ENCODE results near the gene ADAMTSL2.

Gene ADAMTSL2

GRCh38 chr9:133591116-133591910, 56.8 kb downstream of the ADAMTSL2 start:
- TF ChIP-seq GATA2 (IDR thresholded peaks at IDR 0.05; ENCODE audit: low read depth, low read length): no peak
- no peak for TF ChIP-seq GATA3 (IDR thresholded peaks at IDR 0.05; ENCODE audit: low read depth, low read length)

GRCh38 chr9:133591985-133592384, 57.5 kb downstream of the ADAMTSL2 start:
- TF ChIP-seq GATA2 (IDR thresholded peaks at IDR 0.05; ENCODE audit: low read depth, low read length) (no peak), GATA3 (IDR thresholded peaks at IDR 0.05; ENCODE audit: low read depth, low read length) (no peak)

- TF ChIP-seq GATA2 (IDR thresholded peaks at IDR 0.05; ENCODE audit: low read depth, low read length) (no peak), GATA3 (IDR thresholded peaks at IDR 0.05; ENCODE audit: low read depth, low read length) (no peak)
Observed at GRCh38 chr9:133592731-133593409, 58.4 kb downstream of the ADAMTSL2 start.

GRCh38 chr9:133593587-133594253, 59.2 kb downstream of the ADAMTSL2 start:
- TF ChIP-seq GATA3 (IDR thresholded peaks at IDR 0.05; ENCODE audit: low read depth, low read length) (no peak), GATA2 (IDR thresholded peaks at IDR 0.05; ENCODE audit: low read depth, low read length) (no peak)

GRCh38 chr9:133594310-133594709, 59.8 kb downstream of the ADAMTSL2 start:
- TF ChIP-seq GATA2 (IDR thresholded peaks at IDR 0.05; ENCODE audit: low read depth, low read length) (no peak), GATA3 (IDR thresholded peaks at IDR 0.05; ENCODE audit: low read depth, low read length) (no peak)

- TF ChIP-seq GATA2 (IDR thresholded peaks at IDR 0.05; ENCODE audit: low read depth, low read length) (no peak), GATA3 (IDR thresholded peaks at IDR 0.05; ENCODE audit: low read depth, low read length) (no peak)
Observed at GRCh38 chr9:133595910-133596309, 61.4 kb downstream of the ADAMTSL2 start.

GRCh38 chr9:133597316-133597957, 62.9 kb downstream of the ADAMTSL2 start:
- no peak for TF ChIP-seq GATA2 (IDR thresholded peaks at IDR 0.05; ENCODE audit: low read depth, low read length)
- no peak for TF ChIP-seq GATA3 (IDR thresholded peaks at IDR 0.05; ENCODE audit: low read depth, low read length)

GRCh38 chr9:133598978-133599377, 64.5 kb downstream of the ADAMTSL2 start:
- no peak for TF ChIP-seq GATA2 (IDR thresholded peaks at IDR 0.05; ENCODE audit: low read depth, low read length)
- no peak for TF ChIP-seq GATA3 (IDR thresholded peaks at IDR 0.05; ENCODE audit: low read depth, low read length)

GRCh38 chr9:133599470-133600173, 65.1 kb downstream of the ADAMTSL2 start:
- no peak for TF ChIP-seq GATA3 (IDR thresholded peaks at IDR 0.05; ENCODE audit: low read depth, low read length)
- no peak for TF ChIP-seq GATA2 (IDR thresholded peaks at IDR 0.05; ENCODE audit: low read depth, low read length)

- TF ChIP-seq GATA3 (IDR thresholded peaks at IDR 0.05; ENCODE audit: low read depth, low read length) (no peak), GATA2 (IDR thresholded peaks at IDR 0.05; ENCODE audit: low read depth, low read length) (no peak)
Observed at GRCh38 chr9:133600739-133601138, 66.2 kb downstream of the ADAMTSL2 start.

- TF ChIP-seq GATA2 (IDR thresholded peaks at IDR 0.05; ENCODE audit: low read depth, low read length): no peak
- TF ChIP-seq GATA3 (IDR thresholded peaks at IDR 0.05; ENCODE audit: low read depth, low read length): no peak
Observed at GRCh38 chr9:133601746-133602145, 67.2 kb downstream of the ADAMTSL2 start.

- TF ChIP-seq GATA3 (IDR thresholded peaks at IDR 0.05; ENCODE audit: low read depth, low read length): no peak
- TF ChIP-seq GATA2 (IDR thresholded peaks at IDR 0.05; ENCODE audit: low read depth, low read length): no peak
Observed at GRCh38 chr9:133602277-133602676, 67.8 kb downstream of the ADAMTSL2 start.

- TF ChIP-seq GATA3 (IDR thresholded peaks at IDR 0.05; ENCODE audit: low read depth, low read length) (no peak), GATA2 (IDR thresholded peaks at IDR 0.05; ENCODE audit: low read depth, low read length) (no peak)
Observed at GRCh38 chr9:133603135-133603927, 68.8 kb downstream of the ADAMTSL2 start.

All from SH-SY5Y (cell line).